Activated T-cell treated with anti-CD3 and anti-CD28 coated beads for 1 hour (primary cell): ENCODE results near the gene MBTD1.
"Not testable (repeated sequence)": the region's sequence is repeated elsewhere in the genome, so short reads cannot be mapped to it uniquely, and the experiment has no call there.

Experiments
- DNase-seq: peaks from one replicate; pipeline ENCODE4 v3.0.0-alpha.2; 2020; ENCODE audit warnings: low read depth

MBTD1 gene

GRCh38 chr17:51189162-51189561 lies 70.7 kb downstream of the MBTD1 start:
- DNase-seq, result no peak

- DNase-seq, result no peak
Measured at GRCh38 chr17:51188271-51188833, 71.5 kb downstream of the MBTD1 start.

- no peak for DNase-seq
Measured at GRCh38 chr17:51185763-51186332, 74.0 kb downstream of the MBTD1 start.

DNA sequence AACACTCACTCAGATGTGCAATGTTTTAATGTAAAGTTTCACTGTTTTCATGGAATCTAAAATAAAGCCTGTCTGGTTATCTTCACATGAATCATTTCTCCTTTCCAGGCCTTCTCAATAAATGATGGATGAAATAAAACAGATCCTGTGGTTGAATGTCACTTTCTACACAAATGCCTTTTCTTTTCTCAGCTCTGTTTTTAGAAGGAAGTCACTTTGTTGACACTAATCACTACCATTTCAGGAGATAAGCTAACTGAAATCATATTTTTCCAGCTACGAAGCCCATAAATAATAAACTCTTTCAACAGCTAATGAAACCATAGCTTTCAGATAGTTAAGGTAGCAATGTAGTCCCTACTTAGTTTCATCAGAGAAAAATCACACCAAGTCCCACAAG lies 75.7 kb downstream of the MBTD1 start:
- DNase-seq, result no peak

DNA sequence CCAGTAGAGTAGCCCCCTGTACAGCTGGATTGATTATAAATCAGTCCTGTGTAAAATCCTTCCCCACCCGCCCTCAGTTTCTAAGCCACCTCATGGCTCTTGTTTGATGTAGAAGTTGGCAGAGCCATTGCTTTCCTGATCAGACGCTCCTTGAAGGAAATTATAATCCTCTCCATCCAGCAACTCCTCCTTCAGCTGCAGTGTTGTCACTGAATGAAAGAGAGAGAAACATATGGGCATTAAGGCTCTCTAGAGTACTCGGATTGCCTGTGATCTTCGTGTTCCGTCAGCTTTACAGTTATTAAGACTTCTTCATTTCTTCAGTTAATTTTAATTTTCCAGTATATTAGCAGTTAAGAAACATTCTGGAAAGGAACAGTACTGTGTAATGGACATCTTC lies 79.4 kb downstream of the MBTD1 start:
- DNase-seq, result no peak

- DNase-seq, result not testable (repeated sequence)
Measured at GRCh38 chr17:51172030-51172429, 87.8 kb downstream of the MBTD1 start.

- no peak for DNase-seq
Measured at GRCh38 chr17:51170736-51171135, 89.1 kb downstream of the MBTD1 start.

DNA sequence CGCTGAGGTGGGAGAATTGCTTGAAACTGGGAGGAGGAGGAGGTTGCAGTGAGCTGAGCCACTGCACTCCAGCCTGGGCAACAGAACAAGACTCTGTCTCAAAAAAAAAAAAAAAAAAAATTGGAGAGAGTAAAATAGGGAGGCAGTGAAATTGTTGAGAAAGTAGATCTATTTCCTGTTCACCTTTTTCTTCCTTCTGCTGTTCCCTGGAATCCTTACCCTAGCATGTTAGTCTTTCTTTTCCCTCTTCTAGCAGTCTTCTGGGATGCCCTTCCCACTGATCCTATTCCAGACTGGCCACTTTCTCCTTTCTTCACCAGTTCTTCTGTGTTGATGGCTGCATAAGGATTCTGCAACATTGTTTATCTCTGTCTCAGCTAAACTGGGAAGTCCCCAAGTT lies 90.5 kb downstream of the MBTD1 start:
- DNase-seq, result no peak

DNA sequence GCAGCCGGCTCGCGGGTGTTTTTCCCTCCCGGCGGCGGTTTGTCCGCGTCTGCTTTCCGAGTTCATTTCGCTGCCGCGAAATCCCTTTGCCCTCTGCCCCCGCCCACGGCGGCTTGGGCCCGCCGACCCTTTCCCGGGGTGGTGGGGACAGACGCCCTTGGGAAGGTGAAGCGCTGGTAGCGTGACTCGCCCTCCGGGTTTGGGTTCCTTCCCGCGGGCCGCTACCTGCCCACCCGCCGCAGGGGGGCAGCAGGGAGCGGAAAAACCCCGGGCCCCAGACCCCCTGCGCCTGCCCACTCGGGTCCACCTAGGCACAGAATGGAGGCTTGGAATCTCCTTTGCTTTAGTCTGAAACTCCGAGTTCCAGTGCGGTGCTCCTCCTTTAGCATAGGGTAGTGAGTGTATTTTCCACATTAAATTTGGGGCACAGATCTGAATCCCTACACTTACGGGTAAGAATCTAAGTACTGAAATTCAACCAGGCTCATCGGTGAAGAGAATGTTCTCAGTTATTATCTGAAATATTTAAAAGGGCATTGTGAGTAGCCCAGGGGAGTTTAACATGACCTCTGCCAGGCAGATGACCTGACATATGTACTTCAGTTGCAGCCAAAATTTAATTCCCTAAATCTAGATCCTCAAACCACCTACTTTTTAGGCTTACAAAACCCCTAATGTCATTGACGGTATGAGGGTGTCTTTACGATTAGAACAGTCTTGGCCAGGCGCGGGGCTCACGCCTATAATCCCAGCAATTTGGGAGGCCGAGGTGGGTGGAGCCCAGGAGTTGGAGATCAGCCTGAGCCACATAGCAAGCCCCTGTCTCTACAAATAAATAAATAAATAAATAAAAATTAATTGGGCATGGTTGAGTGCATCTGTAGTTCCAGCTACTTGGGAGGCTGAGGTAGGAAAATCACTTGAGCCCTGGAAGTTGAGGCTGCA lies 92.6 kb downstream of the MBTD1 start:
- peak; percentile 64 for DNase-seq

GRCh38 chr17:51166198-51166986 lies 93.5 kb downstream of the MBTD1 start, which contains the start of gene NME2:
TSS of gene NME2 (plus strand) at chr17:51166411. CDS start at chr17:51166831, 420 bp downstream.
- peak; percentile 42 for DNase-seq

- no peak for DNase-seq
Measured at GRCh38 chr17:51165680-51166197, 94.1 kb downstream of the MBTD1 start.

DNA sequence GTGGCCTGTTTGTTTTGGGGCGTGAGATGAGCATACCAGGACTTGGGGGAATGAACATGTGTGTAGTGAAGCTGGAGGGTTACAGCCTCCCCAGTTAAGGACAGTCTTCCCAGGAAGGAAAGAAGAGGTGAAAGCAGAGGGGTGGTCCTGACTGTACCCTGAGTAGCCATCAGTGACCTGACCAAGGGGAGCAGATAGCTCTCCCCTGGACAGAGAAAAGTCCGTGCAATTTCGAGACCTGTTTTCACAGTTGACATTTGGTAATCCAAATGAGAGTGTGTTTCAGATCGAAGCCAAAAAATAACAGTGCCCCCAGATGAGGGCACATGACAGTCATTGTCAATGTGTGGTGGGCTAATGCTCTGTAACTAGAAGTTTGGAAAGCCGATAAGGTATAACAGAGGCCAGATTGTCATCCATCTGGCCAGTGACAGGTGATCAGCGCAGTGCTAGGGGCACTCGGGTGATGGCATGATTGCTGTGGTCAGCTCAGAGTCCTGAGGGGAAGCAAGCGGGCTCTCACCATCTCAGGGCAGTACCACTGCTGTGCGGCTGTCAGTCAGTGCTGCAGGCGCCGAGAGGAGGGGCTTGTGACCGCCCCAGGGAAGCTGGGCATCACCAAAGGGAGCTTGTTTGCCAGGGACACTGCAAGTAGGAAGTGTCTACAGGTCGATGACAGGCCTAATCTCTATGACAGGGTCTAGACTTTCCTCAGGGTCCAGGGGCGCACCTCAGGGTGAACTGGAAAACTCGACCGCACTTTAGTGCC lies 94.8 kb downstream of the MBTD1 start:
- DNase-seq, result no peak

- DNase-seq, result no peak
Measured at GRCh38 chr17:51161541-51161940, 98.3 kb downstream of the MBTD1 start.

DNA sequence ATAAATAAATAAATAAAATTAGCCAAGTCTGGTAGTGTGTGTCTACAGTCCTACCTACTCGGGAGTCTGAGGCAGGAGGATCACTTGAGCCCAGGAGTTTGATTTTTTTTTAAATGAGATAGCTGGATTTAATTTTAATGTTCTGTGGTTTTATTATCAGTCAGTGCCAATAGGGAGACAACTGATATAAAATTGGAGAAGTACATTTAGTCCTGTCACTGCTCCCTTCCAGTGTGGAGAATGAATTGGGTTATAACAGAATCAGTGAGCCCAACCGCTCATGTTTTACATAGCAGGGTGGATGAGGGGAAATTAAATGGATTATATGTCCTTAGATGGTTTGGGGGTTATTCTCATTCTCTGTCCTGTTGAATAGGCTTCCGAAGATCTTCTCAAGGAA lies 100.2 kb downstream of the MBTD1 start:
- no peak for DNase-seq

- no peak for DNase-seq
Measured at GRCh38 chr17:51155416-51155815, 104.4 kb downstream of the MBTD1 start.

GRCh38 chr17:51154176-51154575 lies 105.7 kb downstream of the MBTD1 start:
- no peak for DNase-seq

GRCh38 chr17:51153210-51154072 lies 106.4 kb downstream of the MBTD1 start, which contains the start of gene NME1:
TSS of gene NME1 (plus strand) at chr17:51153559. CDS start at chr17:51155655, 2,096 bp downstream.
- DNase-seq, result peak; percentile 95

DNA sequence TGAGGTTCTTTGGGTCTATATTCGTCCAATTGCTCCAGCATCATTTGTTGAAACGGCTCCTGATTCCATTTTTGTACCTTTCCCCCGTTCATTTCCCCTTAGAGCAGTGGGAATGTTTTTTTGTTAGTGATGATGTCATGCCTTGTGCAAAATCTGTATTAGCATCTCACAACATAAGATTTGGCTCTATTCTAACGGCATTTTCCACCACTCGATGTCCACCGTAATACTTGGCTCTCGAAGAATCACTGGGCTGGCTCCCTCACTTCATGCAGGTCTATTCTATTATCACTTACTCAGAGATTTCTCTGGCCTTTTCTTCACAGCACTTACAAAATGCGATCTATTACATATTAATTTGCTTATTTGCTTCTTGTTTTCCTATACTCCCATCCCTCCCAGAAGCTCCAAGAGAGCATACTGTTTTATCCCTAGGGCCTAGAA lies 107.1 kb downstream of the MBTD1 start:
- DNase-seq, result no peak

DNA sequence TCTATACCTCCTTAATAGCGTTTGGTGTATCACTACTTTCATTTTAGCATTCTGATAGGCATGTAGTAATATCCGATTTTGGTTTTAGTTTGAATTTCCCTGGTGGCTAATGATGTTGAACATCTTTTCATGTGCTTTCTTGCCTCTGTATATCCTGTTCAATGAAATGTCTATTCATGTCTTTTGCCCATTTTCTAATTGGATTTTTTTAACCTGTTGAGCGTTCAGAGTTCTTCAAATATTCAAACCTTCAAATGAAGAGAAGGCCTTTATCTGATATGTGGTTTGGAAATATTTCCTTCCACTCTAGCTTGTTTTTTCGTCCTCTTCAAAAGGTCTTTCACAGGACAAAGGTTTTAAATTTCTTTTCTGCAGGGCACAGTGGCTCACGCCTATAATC lies 108.9 kb downstream of the MBTD1 start:
- no peak for DNase-seq

GRCh38 chr17:51149163-51149562 lies 110.7 kb downstream of the MBTD1 start:
- DNase-seq, result no peak
